HG02885 (cell line): ENCODE measurements around the gene FAM81B.
"Not testable (repeated sequence)": the region's sequence is repeated elsewhere in the genome, so short reads cannot be mapped to it uniquely, and the experiment has no call there.

Experiments
- ATAC-seq: cut with Tn5 transposase; IDR thresholded peaks from one replicate; pipeline ENCODE4 v1.9.1; 2021; ENCODE audit warnings: mild to moderate bottlenecking; ENCODE audit not compliant: unreplicated experiment, poor library complexity

Gene FAM81B

GRCh38 chr5:95390812-95391492 lies at the start of gene FAM81B:
Gene FAM81B, plus strand, starts transcription at chr5:95391366. Its CDS starts 24 bp downstream, at chr5:95391390.
- no peak for ATAC-seq

- not testable (repeated sequence) for ATAC-seq
These were observed 49.7 kb upstream of the FAM81B start for GRCh38 chr5:95341444-95341843.

- ATAC-seq, result no peak
These were observed 43.6 kb upstream of the FAM81B start for GRCh38 chr5:95347506-95348120.

- ATAC-seq, result no peak
These were observed 40.5 kb upstream of the FAM81B start for GRCh38 chr5:95350631-95351030.

- no peak for ATAC-seq
These were observed 38.5 kb upstream of the FAM81B start for GRCh38 chr5:95352691-95353090.

- ATAC-seq, result no peak
These were observed 32.8 kb upstream of the FAM81B start for GRCh38 chr5:95358320-95358719.

- ATAC-seq, result no peak
These were observed 32.3 kb upstream of the FAM81B start for GRCh38 chr5:95358848-95359247.

- not testable (repeated sequence) for ATAC-seq
These were observed 30.5 kb upstream of the FAM81B start for GRCh38 chr5:95360667-95361066.

- ATAC-seq, result no peak
These were observed 25.7 kb upstream of the FAM81B start for GRCh38 chr5:95365302-95366095.

GRCh38 chr5:95369782-95370181 lies 21.4 kb upstream of the FAM81B start:
- no peak for ATAC-seq

- ATAC-seq, result no peak
These were observed 17.1 kb upstream of the FAM81B start for GRCh38 chr5:95374061-95374460.

- ATAC-seq, result no peak
These were observed 15.6 kb upstream of the FAM81B start for GRCh38 chr5:95375591-95375990.

GRCh38 chr5:95379133-95379532 lies 12.0 kb upstream of the FAM81B start:
- no peak for ATAC-seq

GRCh38 chr5:95380103-95380628 lies 11.0 kb upstream of the FAM81B start:
- no peak for ATAC-seq

GRCh38 chr5:95382801-95383200 lies 8.4 kb upstream of the FAM81B start:
- no peak for ATAC-seq

GRCh38 chr5:95384485-95385213 lies 6.5 kb upstream of the FAM81B start:
- no peak for ATAC-seq

- no peak for ATAC-seq
These were observed 5.8 kb upstream of the FAM81B start for GRCh38 chr5:95385334-95385733.

GRCh38 chr5:95391965-95392364 lies 799 bp downstream of the FAM81B start:
- not testable (repeated sequence) for ATAC-seq

- ATAC-seq, result no peak
These were observed 1.5 kb downstream of the FAM81B start for GRCh38 chr5:95392593-95393182.

- no peak for ATAC-seq
These were observed 2.1 kb downstream of the FAM81B start for GRCh38 chr5:95393279-95393678.
